HCT116 (cell line): ENCODE data around the gene MGRN1. TPM values are rescaled to one million over a fixed set of nuclear protein-coding genes. Genes with fewer than 3 reads are reported as not detected.

Source experiments
- ATAC-seq: fragments of 200-7000 bp; cut with Tn5 transposase; 2 replicates; pipeline ENCODE4 v1.9.1; 2020; ENCODE audit warnings: mild to moderate bottlenecking, moderate library complexity
- BruUV-seq: library from RNA; stranded (reverse); fragments of 400-500 nt; replicated peaks from 2 replicates; lab custom pipeline; 2021; lab: Mats Ljungman, UMichigan
- CTCF ChIA-PET: fragments of 300-600 bp; sonication (Branson Sonifier 250); formaldehyde crosslinking; loops from one replicate; lab custom pipeline; 2021; ENCODE audit warnings: antibody characterized with exemption; lab: Charles Lee
- POLR2A ChIA-PET: fragments of 300-600, 350-600 bp; sonication (Branson Sonifier 250); formaldehyde crosslinking; loops from one replicate; lab custom pipeline; 2021; ENCODE audit warnings: antibody characterized with exemption; lab: Charles Lee
- RAD21 ChIA-PET, 2 experiments: fragments of 300-600 bp; sonication (Branson Sonifier 250); formaldehyde crosslinking; loops; one replicate each; lab custom pipeline; 2023; ENCODE audit warnings: low total read pairs in 2 of 2; ENCODE audit not compliant: uncharacterized antibody in 2 of 2, unreplicated experiment in 2 of 2, low non-redundant PET in 1 of 2; lab: Charles Lee
- DNase-seq: peaks from one replicate; pipeline ENCODE4 v3.0.0-alpha.2; 2010; ENCODE audit warnings: low read depth, low spot score
- H2AFZ ChIP-seq: fragments of 200-600 bp; shearing (Covaris generic), sonication (generic); 2 replicates; pipeline ENCODE4 v1.6.1; 2017; ENCODE audit warnings: low read depth, mixed run types, mixed read lengths, antibody characterized with exemption, low read length; ENCODE audit not compliant: poor library complexity, severe bottlenecking
- H3K27ac ChIP-seq: 2 replicates; pipeline ENCODE4 v1.5.1; 2012; ENCODE audit warnings: low read depth, low read length
- H3K27me3 ChIP-seq: fragments of 200-600 bp; sonication (generic); 2 replicates; pipeline ENCODE4 v1.6.1; 2016; ENCODE audit warnings: mixed run types, low read length, mixed read lengths; ENCODE audit not compliant: insufficient read depth
- H3K36me3 ChIP-seq, 2 experiments: fragments of 200-500 bp in 1 of 2; fragments of 200-600 bp in 1 of 2; sonication (Bioruptor generic) in 1 of 2; sonication (generic) in 1 of 2; 2 replicates each; pipeline versions ENCODE4 v1.5.1 to v1.6.1; 2014 to 2016; ENCODE audit warnings: low read length in 2 of 2, inconsistent platforms in 1 of 2, mixed read lengths in 1 of 2, mixed run types in 1 of 2; ENCODE audit not compliant: insufficient read depth in 2 of 2, control insufficient read depth in 1 of 2
- H3K4me1 ChIP-seq, 2 experiments: fragments of 200-600 bp in 1 of 2; sonication (generic) in 1 of 2; 2 replicates each; pipeline versions ENCODE4 v1.5.1 to v1.6.1; 2012 to 2017; ENCODE audit warnings: low read length in 2 of 2, inconsistent platforms in 1 of 2, mild to moderate bottlenecking in 1 of 2, mixed read lengths in 1 of 2, mixed run types in 1 of 2, moderate library complexity in 1 of 2; ENCODE audit not compliant: insufficient read depth in 2 of 2, control insufficient read depth in 1 of 2
- H3K4me2 ChIP-seq: fragments of 200-600 bp; sonication (generic); 2 replicates; pipeline ENCODE4 v1.6.1; 2017; ENCODE audit warnings: mixed run types, low read length, mixed read lengths
- H3K4me3 ChIP-seq, 2 experiments: fragments of 200-600 bp in 1 of 2; sonication (generic) in 1 of 2; replicated peaks in 1 of 2; 2 replicates each; pipeline ENCODE4 v1.5.1; 2011 to 2016; ENCODE audit warnings: low read length in 2 of 2, control low read depth in 1 of 2, low read depth in 1 of 2, mild to moderate bottlenecking in 1 of 2, mixed read lengths in 1 of 2, mixed run types in 1 of 2
- H3K79me2 ChIP-seq: fragments of 200-600 bp; sonication (generic); 2 replicates; pipeline ENCODE4 v1.6.1; 2017; ENCODE audit warnings: mild to moderate bottlenecking, mixed run types, low read length, moderate library complexity, mixed read lengths; ENCODE audit not compliant: insufficient read depth
- H3K9ac ChIP-seq: fragments of 200-600 bp; sonication (generic); 2 replicates; pipeline ENCODE4 v1.6.1; 2016; ENCODE audit warnings: low read length, mixed read lengths
- H3K9me2 ChIP-seq: fragments of 200-600 bp; sonication (generic), shearing (Covaris generic); 2 replicates; pipeline ENCODE4 v1.6.1; 2017; ENCODE audit warnings: mixed run types, mild to moderate bottlenecking, moderate library complexity; ENCODE audit not compliant: insufficient read depth
- H3K9me3 ChIP-seq, 2 experiments: fragments of 200-500 bp in 1 of 2; fragments of 200-600 bp in 1 of 2; sonication (Bioruptor generic) in 1 of 2; sonication (generic) in 1 of 2; 2 replicates each; pipeline ENCODE4 v1.6.1; 2014 to 2017; ENCODE audit warnings: low read length in 2 of 2, mixed read lengths in 2 of 2, inconsistent platforms in 1 of 2, low read depth in 1 of 2, mild to moderate bottlenecking in 1 of 2, mixed run types in 1 of 2, moderate library complexity in 1 of 2; ENCODE audit not compliant: control insufficient read depth in 1 of 2, insufficient read depth in 1 of 2
- H4K20me1 ChIP-seq: fragments of 200-600 bp; sonication (generic), shearing (Covaris generic); 2 replicates; pipeline ENCODE4 v1.6.1; 2017; ENCODE audit warnings: mixed run types, mild to moderate bottlenecking, moderate library complexity; ENCODE audit not compliant: insufficient read depth
- CBX3 ChIP-seq: IDR thresholded peaks from 2 replicates; pipeline ENCODE4 v1.6.1; 2012; ENCODE audit warnings: low read depth
- JUND ChIP-seq: IDR thresholded peaks from 2 replicates; pipeline ENCODE4 v1.6.1; 2012
- POLR2A ChIP-seq: IDR thresholded peaks from 2 replicates; pipeline ENCODE4 v1.7.0; 2011; ENCODE audit warnings: borderline replicate concordance; ENCODE audit not compliant: insufficient read depth, insufficient read length; ENCODE audit errors: extremely low read depth
- SP1 ChIP-seq: IDR thresholded peaks from 2 replicates; pipeline ENCODE4 v1.6.1; 2012; ENCODE audit warnings: low read depth
- TCF7L2 ChIP-seq: IDR thresholded peaks from 2 replicates; pipeline ENCODE4 v1.7.0; 2011; ENCODE audit warnings: borderline replicate concordance, inconsistent platforms; ENCODE audit not compliant: insufficient read depth, insufficient read length; ENCODE audit errors: extremely low read depth
- YY1 ChIP-seq: IDR thresholded peaks from 2 replicates; pipeline ENCODE4 v1.6.1; 2011; ENCODE audit warnings: low read length, low read depth, moderate library complexity, mild to moderate bottlenecking; ENCODE audit not compliant: insufficient replicate concordance; ENCODE audit errors: extremely low read depth
- ZFX ChIP-seq: fragments of 450-650 bp; IDR thresholded peaks from 2 replicates; pipeline ENCODE4 v1.6.1; 2017
- ZNF274 ChIP-seq: fragments of 200-500 bp; sonication (Bioruptor generic); IDR thresholded peaks from 2 replicates; pipeline ENCODE4 v1.6.1; 2014; ENCODE audit warnings: mild to moderate bottlenecking, low read depth, low read length, inconsistent platforms
- intact Hi-C: fragments of 100-400 bp; cut with micrococcal nuclease; formaldehyde crosslinking; loops from 2 replicates; pipeline ENCODE4 v1.10.0; 2022
- total RNA-seq: library from RNA; stranded (reverse); gene quantifications from one replicate; pipeline ENCODE4 v1.2.1, GENCODE V29; 2021; ENCODE audit not compliant: unreplicated experiment
- TF ChIP-seq, protein P1 (sequence below): IDR thresholded peaks from 2 replicates; pipeline ENCODE4 v1.6.1; 2012
- TF ChIP-seq, protein P2 (sequence below): IDR thresholded peaks from 2 replicates; pipeline ENCODE4 v1.6.1; 2012; ENCODE audit warnings: low read depth
- TF ChIP-seq, protein P3 (sequence below): IDR thresholded peaks from 2 replicates; pipeline ENCODE4 v1.6.1; 2012

MGRN1 gene
- total RNA-seq, 1 experiment from 2014 or later, result 50.6 TPM

- BruUV-seq, result no TSS peak
- no peaks in the 10 kb centered on the region for H3K9me2 ChIP-seq
- H3K27me3 ChIP-seq, result no peaks in the 10 kb centered on the region
- no peaks in the 10 kb centered on the region for H3K79me2 ChIP-seq
- no peaks in the 10 kb centered on the region for H4K20me1 ChIP-seq
- no peak overlapping the region for H3K4me3 ChIP-seq
- no peak overlapping the region for H3K27ac ChIP-seq
- H3K4me2 ChIP-seq, result no peak overlapping the region
- POLR2A ChIA-PET, result no interaction called here
- no peak overlapping the region for H3K9ac ChIP-seq
- H3K4me1 ChIP-seq, result no peaks in the 10 kb centered on the region
- RAD21 ChIA-PET, result no interaction called here
- TF ChIP-seq POLR2A (no peak), JUND (no peak), SP1 (no peak), ZNF274 (no peak), CBX3 (no peak), YY1 (no peak), TCF7L2 (no peak), ZFX (no peak)
- TF ChIP-seq, protein P1, sequence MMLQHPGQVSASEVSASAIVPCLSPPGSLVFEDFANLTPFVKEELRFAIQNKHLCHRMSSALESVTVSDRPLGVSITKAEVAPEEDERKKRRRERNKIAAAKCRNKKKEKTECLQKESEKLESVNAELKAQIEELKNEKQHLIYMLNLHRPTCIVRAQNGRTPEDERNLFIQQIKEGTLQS, result no peak
- TF ChIP-seq, protein P2, sequence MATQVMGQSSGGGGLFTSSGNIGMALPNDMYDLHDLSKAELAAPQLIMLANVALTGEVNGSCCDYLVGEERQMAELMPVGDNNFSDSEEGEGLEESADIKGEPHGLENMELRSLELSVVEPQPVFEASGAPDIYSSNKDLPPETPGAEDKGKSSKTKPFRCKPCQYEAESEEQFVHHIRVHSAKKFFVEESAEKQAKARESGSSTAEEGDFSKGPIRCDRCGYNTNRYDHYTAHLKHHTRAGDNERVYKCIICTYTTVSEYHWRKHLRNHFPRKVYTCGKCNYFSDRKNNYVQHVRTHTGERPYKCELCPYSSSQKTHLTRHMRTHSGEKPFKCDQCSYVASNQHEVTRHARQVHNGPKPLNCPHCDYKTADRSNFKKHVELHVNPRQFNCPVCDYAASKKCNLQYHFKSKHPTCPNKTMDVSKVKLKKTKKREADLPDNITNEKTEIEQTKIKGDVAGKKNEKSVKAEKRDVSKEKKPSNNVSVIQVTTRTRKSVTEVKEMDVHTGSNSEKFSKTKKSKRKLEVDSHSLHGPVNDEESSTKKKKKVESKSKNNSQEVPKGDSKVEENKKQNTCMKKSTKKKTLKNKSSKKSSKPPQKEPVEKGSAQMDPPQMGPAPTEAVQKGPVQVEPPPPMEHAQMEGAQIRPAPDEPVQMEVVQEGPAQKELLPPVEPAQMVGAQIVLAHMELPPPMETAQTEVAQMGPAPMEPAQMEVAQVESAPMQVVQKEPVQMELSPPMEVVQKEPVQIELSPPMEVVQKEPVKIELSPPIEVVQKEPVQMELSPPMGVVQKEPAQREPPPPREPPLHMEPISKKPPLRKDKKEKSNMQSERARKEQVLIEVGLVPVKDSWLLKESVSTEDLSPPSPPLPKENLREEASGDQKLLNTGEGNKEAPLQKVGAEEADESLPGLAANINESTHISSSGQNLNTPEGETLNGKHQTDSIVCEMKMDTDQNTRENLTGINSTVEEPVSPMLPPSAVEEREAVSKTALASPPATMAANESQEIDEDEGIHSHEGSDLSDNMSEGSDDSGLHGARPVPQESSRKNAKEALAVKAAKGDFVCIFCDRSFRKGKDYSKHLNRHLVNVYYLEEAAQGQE, result no peak
- TF ChIP-seq, protein P3, sequence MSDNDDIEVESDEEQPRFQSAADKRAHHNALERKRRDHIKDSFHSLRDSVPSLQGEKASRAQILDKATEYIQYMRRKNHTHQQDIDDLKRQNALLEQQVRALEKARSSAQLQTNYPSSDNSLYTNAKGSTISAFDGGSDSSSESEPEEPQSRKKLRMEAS, result no peak
- TF ChIP-seq, all 23 proteins: peak for 0
- ATAC-seq (no peak), DNase-seq (no peak)
- H3K36me3 ChIP-seq, result peaks cover 12 to 24% of the 10 kb centered on the region in 2 experiments; a peak in 3 of 4 replicates
- CTCF ChIA-PET, result no interaction called here
- intact Hi-C loops, result no loop called here
- H3K9me3 ChIP-seq, result no peaks in the 10 kb centered on the region
- no peak overlapping the region for H2AFZ ChIP-seq
Measured at GRCh38 chr16:4701791-4702465, 77.3 kb downstream of the MGRN1 start.
